ENCODE data around the gene NR5A2.

Gene NR5A2

GRCh38 chr1:200115532-200115931, 88.0 kb downstream of the NR5A2 start:
- no peak for TF ChIP-seq CTCF (IDR thresholded peaks at IDR 0.05; ENCODE audit: low read depth, low read length)
- no peak overlapping the region for H3K4me3 ChIP-seq (replicated peaks in 1 of 2; ENCODE audit: low read depth in 2 of 2, low read length in 2 of 2)
- no peak for DNase-seq (ENCODE audit: low read depth in 2 of 2)

GRCh38 chr1:200116324-200116723, 88.8 kb downstream of the NR5A2 start:
- DNase-seq (ENCODE audit: low read depth in 2 of 2) = no peak
- no peak for TF ChIP-seq CTCF (IDR thresholded peaks at IDR 0.05; ENCODE audit: low read depth, low read length)
- H3K4me3 ChIP-seq (replicated peaks in 1 of 2; ENCODE audit: low read depth in 2 of 2, low read length in 2 of 2) = no peak overlapping the region

GRCh38 chr1:200118779-200119505, 91.4 kb downstream of the NR5A2 start:
- DNase-seq (ENCODE audit: low read depth in 2 of 2) = no peak
- no peak for TF ChIP-seq CTCF (IDR thresholded peaks at IDR 0.05; ENCODE audit: low read depth, low read length)
- H3K4me3 ChIP-seq (replicated peaks in 1 of 2; ENCODE audit: low read depth in 2 of 2, low read length in 2 of 2) = no peak overlapping the region

DNA sequence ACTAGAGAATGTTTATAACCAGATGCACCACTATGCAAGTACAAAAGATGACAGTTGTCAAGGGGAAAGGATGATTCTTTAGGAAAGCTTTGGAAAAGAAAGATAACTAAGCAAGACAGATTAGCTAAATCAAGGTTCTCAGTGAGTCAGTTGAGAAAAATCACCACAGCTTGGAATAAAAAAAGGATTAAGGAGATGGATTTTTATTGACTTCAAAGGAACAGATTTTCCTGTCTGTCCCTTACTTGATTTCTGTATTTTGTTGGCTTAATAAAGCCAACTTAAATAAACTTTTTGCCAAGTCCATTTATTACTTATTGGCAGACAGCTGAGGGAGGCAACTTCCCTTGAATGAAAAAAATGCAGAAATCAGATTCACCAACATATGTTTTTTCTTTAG, 93.9 kb downstream of the NR5A2 start:
- no peak for DNase-seq (ENCODE audit: low read depth in 2 of 2)
- no peak for TF ChIP-seq CTCF (IDR thresholded peaks at IDR 0.05; ENCODE audit: low read depth, low read length)
- no peak overlapping the region for H3K4me3 ChIP-seq (replicated peaks in 1 of 2; ENCODE audit: low read depth in 2 of 2, low read length in 2 of 2)

- DNase-seq (ENCODE audit: low read depth in 2 of 2) = no peak
- no peak overlapping the region for H3K4me3 ChIP-seq (replicated peaks in 1 of 2; ENCODE audit: low read depth in 2 of 2, low read length in 2 of 2)
- TF ChIP-seq CTCF (IDR thresholded peaks at IDR 0.05; ENCODE audit: low read depth, low read length) = no peak
These were observed 96.8 kb downstream of the NR5A2 start for GRCh38 chr1:200124309-200124708.

- no peak overlapping the region for H3K4me3 ChIP-seq (replicated peaks in 1 of 2; ENCODE audit: low read depth in 2 of 2, low read length in 2 of 2)
- no peak for DNase-seq (ENCODE audit: low read depth in 2 of 2)
- TF ChIP-seq CTCF (IDR thresholded peaks at IDR 0.05; ENCODE audit: low read depth, low read length) = no peak
These were observed 100.6 kb downstream of the NR5A2 start for GRCh38 chr1:200128081-200128480.

Data from cardiac fibroblast (primary cell).